ENCODE data around the gene FLT1. TPM values are rescaled to one million over a fixed set of nuclear protein-coding genes. Genes with fewer than 3 reads are reported as not detected.

The FLT1 gene
- polyA plus RNA-seq, 1 donor from 2014 or later, result 0.26 TPM

DNA sequence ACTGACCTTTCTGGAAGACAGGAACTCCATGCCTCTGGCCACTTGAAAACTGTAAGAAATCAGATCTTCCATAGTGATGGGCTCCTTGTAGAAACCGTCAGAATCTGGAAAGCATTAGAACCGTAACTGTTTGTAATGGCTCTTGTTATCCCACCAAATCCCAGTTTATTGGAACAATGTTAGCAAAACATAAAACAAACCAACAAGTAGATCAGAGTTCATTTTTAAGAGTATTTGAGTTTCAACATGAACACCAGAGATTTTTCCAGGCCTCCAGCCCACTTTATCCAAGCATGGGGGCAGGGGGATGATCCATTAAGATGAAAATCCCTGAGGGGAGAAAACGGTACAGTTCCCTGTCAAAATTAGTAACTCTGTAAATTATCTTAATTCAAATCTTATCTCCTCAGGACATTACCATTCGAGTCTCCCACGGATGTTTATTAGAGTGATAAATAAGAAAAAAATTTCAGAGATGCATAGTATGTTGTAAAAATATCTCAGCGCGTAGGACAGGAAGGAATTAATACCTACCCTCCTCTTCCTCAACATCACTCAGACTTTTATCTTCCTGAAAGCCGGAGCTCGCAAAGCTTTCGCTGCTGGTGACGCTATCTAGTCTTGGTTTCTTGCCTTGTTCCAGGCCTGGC lies 172.5 kb downstream of the FLT1 start:
- H3K4me1 Mint-ChIP-seq, result peaks cover 0 to 3% (median 0%) of the 10 kb centered on the region in 3 donors
- H3K4me3 Mint-ChIP-seq, result no peak overlapping the region
- no peak overlapping the region for H3K27ac Mint-ChIP-seq
- H3K27me3 Mint-ChIP-seq, result no peaks in the 10 kb centered on the region
- no peaks in the 10 kb centered on the region for H3K9me3 Mint-ChIP-seq
- no peaks in the 10 kb centered on the region for H3K36me3 Mint-ChIP-seq

DNA sequence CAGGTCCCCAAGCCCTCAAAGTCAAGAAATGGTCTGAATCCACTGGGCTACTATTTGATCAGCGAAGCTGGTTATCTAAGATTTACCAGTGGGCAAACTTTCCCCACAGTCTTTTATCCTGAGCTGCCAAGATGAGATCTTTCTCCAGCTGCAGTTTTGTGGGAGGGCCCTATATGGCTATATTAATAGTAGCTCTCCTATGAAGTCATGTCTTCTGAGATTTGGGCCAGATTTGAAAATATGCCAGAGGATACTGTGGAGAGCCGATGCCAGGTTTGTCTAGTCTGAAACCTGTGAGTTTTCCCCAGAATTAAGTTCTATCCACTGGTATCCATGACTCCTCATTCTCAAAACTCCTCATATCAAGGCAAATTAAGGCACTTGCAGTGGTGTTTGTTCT lies 173.2 kb downstream of the FLT1 start:
- Mint-ChIP-seq H3K27ac (no peak overlapping the region), H3K4me3 (no peak overlapping the region), H3K27me3 (no peaks in the 10 kb centered on the region), H3K36me3 (no peaks in the 10 kb centered on the region), H3K4me1 (peaks cover 0 to 3% (median 0%) of the 10 kb centered on the region in 3 donors), H3K9me3 (no peaks in the 10 kb centered on the region)

DNA sequence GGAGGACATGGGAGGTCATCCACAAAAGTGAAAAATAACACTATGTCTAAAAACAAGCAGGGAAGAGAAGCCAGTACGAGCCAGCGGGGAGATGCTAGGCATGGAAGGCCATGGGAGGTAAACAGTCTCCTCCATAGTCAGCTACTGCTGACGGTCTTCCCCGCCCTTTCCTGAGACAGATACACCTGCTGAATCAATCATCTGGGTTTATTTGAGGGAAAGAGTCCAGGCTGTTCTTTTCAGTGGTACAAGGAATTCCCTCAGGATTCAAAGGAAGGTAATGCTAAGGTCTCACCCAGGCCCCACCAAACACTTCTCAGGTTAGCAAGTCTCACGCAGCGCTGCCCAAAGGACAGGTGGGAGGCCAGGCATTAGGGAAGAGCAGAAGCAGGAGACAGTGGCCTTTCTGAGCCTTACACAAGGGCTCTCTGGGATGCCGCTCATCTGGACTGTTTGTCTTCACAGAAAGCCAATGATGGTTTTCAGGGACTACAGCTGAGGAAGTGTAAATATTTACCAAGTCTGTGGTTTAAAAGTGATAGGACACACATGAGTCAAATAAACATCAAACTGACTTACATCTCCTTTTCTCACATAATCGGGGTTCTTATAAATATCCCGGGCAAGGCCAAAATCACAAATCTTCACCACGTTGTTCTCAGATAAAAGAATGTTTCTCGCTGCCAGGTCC lies 173.9 kb downstream of the FLT1 start:
- Mint-ChIP-seq H3K36me3 (peaks cover under 1% of the 10 kb centered on the region), H3K4me1 (peaks cover 0 to 3% (median 0%) of the 10 kb centered on the region in 3 donors), H3K27ac (no peak overlapping the region), H3K4me3 (no peak overlapping the region), H3K9me3 (no peaks in the 10 kb centered on the region), H3K27me3 (no peaks in the 10 kb centered on the region)

DNA sequence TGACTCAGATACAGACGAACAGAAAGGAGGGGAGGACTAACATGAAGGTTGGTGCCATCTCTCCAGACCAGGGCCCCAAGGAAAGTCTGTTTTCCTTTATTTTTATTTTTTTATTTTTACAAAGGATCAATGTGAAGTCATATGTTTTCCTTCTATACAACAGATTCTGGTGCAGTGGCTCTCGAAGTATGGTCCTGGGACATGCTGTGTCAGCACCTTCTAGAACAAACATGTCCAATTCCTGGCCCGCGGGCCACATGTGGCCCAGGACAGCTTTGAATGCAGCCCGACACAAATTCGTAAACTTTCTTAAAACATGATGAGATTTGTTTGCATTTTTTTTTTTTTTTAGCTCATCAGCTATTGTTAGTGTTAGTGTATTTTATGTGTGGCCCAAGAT lies 174.7 kb downstream of the FLT1 start:
- Mint-ChIP-seq H3K4me1 (peaks cover 0 to 3% (median 0%) of the 10 kb centered on the region in 3 donors), H3K27ac (peak overlapping the region in 1 of 3 donors; percentile 1), H3K27me3 (no peaks in the 10 kb centered on the region), H3K36me3 (peaks cover 1% of the 10 kb centered on the region), H3K9me3 (no peaks in the 10 kb centered on the region), H3K4me3 (no peak overlapping the region)

DNA sequence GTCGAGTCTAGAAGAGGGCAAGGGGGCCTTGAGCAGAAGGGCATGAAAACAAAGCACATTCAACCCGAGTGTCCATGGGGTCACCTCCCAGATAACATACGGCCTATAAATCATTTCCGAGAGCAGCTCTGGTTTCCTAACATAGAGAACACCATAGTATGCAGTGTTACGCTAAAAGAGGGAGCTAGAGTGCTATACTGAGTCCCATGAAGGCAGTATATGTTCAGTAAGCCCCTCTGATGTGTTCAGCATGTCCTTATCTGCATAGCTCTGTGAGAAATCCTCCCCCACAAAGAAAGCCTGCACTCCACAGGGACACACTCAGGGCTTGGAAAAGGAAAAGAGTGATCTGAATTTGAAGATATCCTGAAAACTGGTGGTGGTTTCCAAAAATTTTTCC lies 175.4 kb downstream of the FLT1 start:
- no peaks in the 10 kb centered on the region for H3K27me3 Mint-ChIP-seq
- H3K9me3 Mint-ChIP-seq, result no peaks in the 10 kb centered on the region
- peaks cover 1% of the 10 kb centered on the region for H3K36me3 Mint-ChIP-seq
- H3K4me1 Mint-ChIP-seq, result peaks cover 0 to 3% (median 0%) of the 10 kb centered on the region in 3 donors
- peak overlapping the region in 1 of 3 donors; percentile 1 for H3K27ac Mint-ChIP-seq
- H3K4me3 Mint-ChIP-seq, result no peak overlapping the region

DNA sequence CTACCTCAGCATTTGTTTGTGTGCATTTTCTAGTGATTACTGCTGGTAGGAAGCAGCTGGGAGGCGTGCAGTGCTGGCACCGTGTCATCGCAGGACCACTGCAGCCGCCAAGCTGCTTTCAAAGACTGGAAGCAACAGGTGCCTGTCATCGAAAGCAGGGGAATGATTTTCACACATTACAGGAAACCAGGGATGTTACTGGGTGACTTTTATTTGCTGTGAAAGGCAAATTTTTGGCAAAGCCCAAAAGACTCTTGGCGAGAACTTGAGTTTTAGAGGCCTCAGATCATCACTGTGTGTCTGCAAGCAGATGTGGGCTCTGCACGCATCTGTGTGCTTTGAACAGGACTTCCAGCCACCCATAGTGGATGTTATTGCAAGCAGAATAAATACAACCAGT lies 176.4 kb downstream of the FLT1 start:
- Mint-ChIP-seq H3K27ac (no peak overlapping the region), H3K9me3 (no peaks in the 10 kb centered on the region), H3K27me3 (no peaks in the 10 kb centered on the region), H3K4me1 (no peaks in the 10 kb centered on the region), H3K4me3 (no peak overlapping the region), H3K36me3 (peaks cover 1% of the 10 kb centered on the region)

DNA sequence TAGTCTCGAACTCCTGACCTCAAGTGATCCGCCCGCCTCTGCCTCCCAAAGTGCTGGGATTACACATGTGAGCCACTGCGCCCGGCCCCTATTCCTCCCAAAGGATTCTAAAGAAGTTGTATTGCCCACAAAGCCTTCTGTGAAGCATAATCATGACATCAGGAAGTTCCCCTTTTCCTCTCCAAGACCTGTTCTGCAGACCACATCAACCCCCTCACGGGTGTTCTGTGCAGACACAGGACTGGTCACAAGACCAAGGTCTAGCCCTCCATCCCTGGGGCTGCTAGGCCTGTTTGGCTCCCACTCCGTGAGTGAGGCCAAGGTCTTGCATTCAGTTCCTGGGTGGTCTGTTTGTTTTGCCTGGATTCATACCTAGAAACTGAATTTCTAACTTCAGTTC lies 178.1 kb downstream of the FLT1 start:
- H3K27ac Mint-ChIP-seq, result no peak overlapping the region
- H3K9me3 Mint-ChIP-seq, result no peaks in the 10 kb centered on the region
- H3K27me3 Mint-ChIP-seq, result no peaks in the 10 kb centered on the region
- H3K36me3 Mint-ChIP-seq, result peaks cover 1% of the 10 kb centered on the region
- H3K4me1 Mint-ChIP-seq, result no peaks in the 10 kb centered on the region
- H3K4me3 Mint-ChIP-seq, result no peak overlapping the region

DNA sequence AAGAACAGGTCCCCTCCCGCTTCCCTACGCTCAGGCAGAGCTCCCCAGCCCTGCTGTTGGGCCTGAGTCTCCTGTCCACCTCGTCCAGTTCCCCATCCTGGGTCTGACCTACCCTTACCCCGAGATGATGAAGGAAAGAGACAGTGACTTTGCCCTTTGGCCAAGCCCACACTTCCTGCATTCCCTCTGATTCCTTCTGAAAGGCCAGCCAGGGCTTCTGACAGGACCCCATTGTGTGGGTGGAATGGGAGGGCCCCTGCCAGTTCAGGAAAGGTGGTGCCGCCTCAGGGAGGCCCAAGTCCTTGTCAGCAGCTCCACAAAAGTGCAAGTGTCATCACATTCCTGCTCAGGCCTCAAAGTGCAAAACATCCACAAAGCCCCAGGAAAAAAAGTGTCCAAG lies 178.8 kb downstream of the FLT1 start:
- no peak overlapping the region for H3K27ac Mint-ChIP-seq

DNA sequence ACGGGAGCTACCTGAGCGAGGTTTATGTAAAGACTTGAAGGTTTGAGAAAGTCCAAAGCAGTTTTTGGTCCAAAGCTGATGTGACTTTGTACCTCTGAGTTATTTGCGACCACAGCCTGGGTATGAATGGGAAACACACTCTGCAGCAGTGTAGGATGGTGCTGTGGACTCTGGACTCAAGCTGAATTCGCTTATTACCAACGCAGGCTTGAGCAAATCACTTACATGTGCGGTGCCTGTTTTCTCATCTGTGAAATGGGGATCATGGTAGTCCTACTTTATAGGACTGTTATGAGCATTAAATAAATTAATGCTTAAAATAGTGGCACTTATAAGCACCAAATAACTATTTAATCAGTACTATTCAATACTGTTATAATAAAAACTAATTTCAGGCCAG lies 180.0 kb downstream of the FLT1 start:
- H3K4me1 Mint-ChIP-seq, result no peaks in the 10 kb centered on the region
- H3K27ac Mint-ChIP-seq, result peak overlapping the region in 1 of 3 donors; percentile 54
- H3K36me3 Mint-ChIP-seq, result peaks cover 1% of the 10 kb centered on the region
- H3K9me3 Mint-ChIP-seq, result no peaks in the 10 kb centered on the region
- no peak overlapping the region for H3K4me3 Mint-ChIP-seq
- H3K27me3 Mint-ChIP-seq, result peaks cover 1% of the 10 kb centered on the region

More for the DNA sequence above, 178.8 kb downstream of the FLT1 start:
- Mint-ChIP-seq H3K4me3 (no peak overlapping the region), H3K27me3 (peaks cover 1% of the 10 kb centered on the region), H3K36me3 (peaks cover 1% of the 10 kb centered on the region), H3K9me3 (no peaks in the 10 kb centered on the region), H3K4me1 (no peaks in the 10 kb centered on the region)

DNA sequence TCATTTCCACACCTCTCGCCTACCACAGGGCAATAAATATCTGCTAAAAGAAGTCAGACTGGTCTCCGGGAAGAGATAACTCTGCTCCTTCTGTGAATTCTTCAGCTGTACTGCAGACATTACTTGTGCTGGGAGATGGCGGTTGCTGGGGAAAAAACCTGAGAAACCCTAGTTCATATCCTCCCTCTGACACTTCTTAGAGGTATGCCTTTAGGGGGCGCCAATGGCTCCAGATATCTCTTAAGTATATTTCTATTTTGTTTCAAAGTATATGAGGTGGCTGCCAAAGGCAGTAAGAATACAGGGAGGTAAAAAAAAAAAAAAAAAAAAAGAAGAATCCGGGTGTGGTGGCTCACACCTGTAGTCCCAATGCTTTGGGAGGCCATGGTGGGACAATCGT lies 181.3 kb downstream of the FLT1 start:
- Mint-ChIP-seq H3K9me3 (no peaks in the 10 kb centered on the region), H3K4me3 (no peak overlapping the region), H3K4me1 (no peaks in the 10 kb centered on the region), H3K36me3 (peaks cover 1% of the 10 kb centered on the region), H3K27ac (no peak overlapping the region), H3K27me3 (peaks cover 1% of the 10 kb centered on the region)

DNA sequence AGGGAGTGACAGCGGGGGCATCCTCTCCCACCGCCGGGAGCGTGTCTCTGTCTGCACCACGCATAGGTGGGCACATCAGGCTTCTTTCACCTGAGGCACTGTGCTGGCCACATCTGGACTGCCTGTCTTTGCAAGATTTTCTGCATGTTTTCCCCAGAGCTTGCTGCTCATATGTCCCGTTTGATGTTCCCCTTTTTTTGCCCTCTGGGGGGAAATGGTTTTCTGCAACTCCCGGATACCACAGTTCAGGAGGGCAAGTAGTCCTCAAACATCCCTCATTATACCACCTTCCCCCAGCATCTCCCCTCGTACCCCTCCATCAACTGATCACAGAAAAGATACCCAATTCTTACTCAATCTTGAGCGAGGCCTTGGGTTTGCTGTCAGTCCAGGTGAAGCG lies 188.6 kb downstream of the FLT1 start:
- H3K27ac Mint-ChIP-seq, result no peak overlapping the region
- H3K9me3 Mint-ChIP-seq, result no peaks in the 10 kb centered on the region
- H3K36me3 Mint-ChIP-seq, result no peaks in the 10 kb centered on the region
- peaks cover 0 to 4% (median 2%) of the 10 kb centered on the region in 3 donors for H3K4me1 Mint-ChIP-seq
- H3K4me3 Mint-ChIP-seq, result no peak overlapping the region
- H3K27me3 Mint-ChIP-seq, result peaks cover under 1% of the 10 kb centered on the region

DNA sequence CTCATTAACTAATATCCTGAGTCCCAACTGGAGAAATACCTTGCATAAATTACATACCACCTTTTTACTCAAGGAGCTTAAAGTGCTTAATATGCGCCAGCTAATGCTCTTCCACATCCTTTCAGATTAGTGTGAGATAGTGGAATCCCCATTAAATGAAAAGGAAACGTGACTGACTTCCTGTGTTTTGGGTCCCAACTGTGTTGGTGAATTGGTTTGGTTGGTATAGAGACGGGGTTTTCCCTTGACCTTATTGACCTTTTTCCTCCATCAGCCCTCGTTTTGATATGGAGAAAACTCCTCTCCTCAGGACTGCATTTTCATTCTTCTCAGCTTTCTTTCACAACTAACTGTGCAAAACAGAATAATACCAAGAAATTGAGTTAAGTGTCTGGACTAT lies 193.1 kb downstream of the FLT1 start:
- H3K4me3 Mint-ChIP-seq, result no peak overlapping the region
- H3K4me1 Mint-ChIP-seq, result peaks cover 2 to 12% (median 4%) of the 10 kb centered on the region in 3 donors
- H3K9me3 Mint-ChIP-seq, result no peaks in the 10 kb centered on the region
- no peaks in the 10 kb centered on the region for H3K27me3 Mint-ChIP-seq
- no peaks in the 10 kb centered on the region for H3K36me3 Mint-ChIP-seq
- H3K27ac Mint-ChIP-seq, result no peak overlapping the region

DNA sequence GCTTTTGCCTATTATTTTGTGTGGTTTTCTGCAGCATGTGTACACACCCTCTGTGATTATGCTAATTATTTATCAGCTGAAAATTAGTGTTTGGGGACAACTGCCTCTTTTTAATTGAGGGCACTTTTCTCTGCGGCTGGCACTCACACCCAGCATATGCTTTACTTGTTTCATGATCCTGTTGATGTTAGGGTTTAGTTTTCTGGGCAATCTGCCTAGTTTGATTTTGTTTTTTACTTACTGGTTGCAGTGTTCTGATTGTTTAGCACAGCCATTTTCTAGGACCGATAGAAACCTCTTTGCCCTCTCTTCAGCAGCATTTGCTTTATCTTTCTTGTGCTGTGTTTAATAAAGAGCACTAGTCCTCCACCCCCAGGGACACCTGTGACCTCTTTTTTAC lies 195.0 kb downstream of the FLT1 start:
- H3K36me3 Mint-ChIP-seq, result peaks cover 6% of the 10 kb centered on the region
- H3K27ac Mint-ChIP-seq, result no peak overlapping the region
- H3K9me3 Mint-ChIP-seq, result no peaks in the 10 kb centered on the region
- H3K27me3 Mint-ChIP-seq, result no peaks in the 10 kb centered on the region
- H3K4me1 Mint-ChIP-seq, result peaks cover 2 to 12% (median 6%) of the 10 kb centered on the region in 3 donors
- H3K4me3 Mint-ChIP-seq, result no peak overlapping the region

DNA sequence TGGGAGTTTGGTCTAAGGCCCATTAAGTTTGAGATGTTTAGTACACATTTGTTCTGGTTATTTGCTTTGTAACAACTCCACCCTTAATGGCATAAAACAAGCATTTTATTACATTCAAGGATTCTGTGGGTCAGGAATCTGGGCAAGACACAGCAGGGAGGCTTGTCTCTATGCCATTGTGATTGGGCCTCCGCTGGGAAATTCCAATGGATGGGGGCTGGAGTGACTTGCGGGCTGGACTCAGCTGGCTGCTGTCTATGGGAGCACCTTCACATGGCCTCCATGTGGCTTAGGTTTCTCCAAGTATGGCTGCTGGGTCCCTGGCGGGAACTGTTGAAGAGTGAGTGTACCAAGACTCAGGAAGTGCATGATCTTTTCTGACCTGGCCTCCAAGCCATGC lies 197.6 kb downstream of the FLT1 start:
- Mint-ChIP-seq H3K4me3 (no peak overlapping the region), H3K27me3 (no peaks in the 10 kb centered on the region), H3K4me1 (peaks cover 2 to 12% (median 6%) of the 10 kb centered on the region in 3 donors), H3K36me3 (peaks cover 10% of the 10 kb centered on the region), H3K9me3 (no peaks in the 10 kb centered on the region), H3K27ac (no peak overlapping the region)

DNA sequence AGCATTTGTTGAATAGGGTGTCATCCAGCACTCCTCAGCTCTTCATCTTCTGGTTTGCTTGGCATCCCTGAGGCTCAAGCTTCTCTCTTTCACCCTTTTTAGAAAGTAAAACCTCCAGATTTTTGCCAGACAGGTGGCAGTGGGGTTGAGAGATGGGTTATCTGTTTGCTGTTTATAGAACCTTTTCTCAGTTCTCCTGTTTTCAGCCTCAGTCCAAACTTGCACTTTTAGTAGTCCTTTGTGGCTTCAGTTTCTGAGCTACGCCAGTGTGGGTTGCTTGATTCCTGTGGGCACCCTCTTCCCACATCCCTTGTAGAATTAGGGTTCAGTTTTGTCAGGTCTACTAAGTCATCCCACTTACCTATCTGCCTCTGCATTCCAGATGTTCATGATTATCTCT lies 208.7 kb downstream of the FLT1 start:
- Mint-ChIP-seq H3K27me3 (no peaks in the 10 kb centered on the region), H3K4me1 (peaks cover 2 to 13% (median 6%) of the 10 kb centered on the region in 3 donors), H3K27ac (peak overlapping the region in 1 of 3 donors; percentile 53), H3K9me3 (no peaks in the 10 kb centered on the region), H3K4me3 (no peak overlapping the region), H3K36me3 (peaks cover 11% of the 10 kb centered on the region)

DNA sequence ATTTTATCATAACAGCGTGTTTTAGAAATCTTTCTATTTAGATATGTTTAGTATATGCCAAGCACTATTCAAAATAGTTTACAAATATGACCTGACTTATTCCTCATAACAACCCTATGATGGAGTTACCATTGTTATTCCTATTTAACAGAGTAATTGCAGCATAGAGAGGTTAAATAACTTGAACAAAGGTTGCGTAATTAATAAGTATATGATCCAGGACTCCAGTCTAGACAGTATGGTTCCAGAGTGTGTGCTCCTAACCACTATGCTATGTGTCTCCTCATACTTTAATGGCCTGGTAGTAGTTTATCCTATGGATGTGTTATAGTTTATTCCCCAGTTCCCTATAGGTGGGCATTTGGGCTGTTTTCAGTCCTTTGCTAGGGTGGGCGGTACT lies 211.3 kb downstream of the FLT1 start:
- Mint-ChIP-seq H3K27me3 (no peaks in the 10 kb centered on the region), H3K9me3 (no peaks in the 10 kb centered on the region), H3K4me3 (peak overlapping the region in 1 of 4 donors; percentile 37), H3K27ac (no peak overlapping the region), H3K4me1 (peaks cover 4 to 13% (median 9%) of the 10 kb centered on the region in 3 donors), H3K36me3 (peaks cover 11% of the 10 kb centered on the region)
